HG03432 (cell line): ENCODE measurements around the gene ZNF641.

Experiments used
- ATAC-seq: cut with Tn5 transposase; IDR thresholded peaks from one replicate; pipeline ENCODE4 v1.9.1; 2021; ENCODE audit warnings: mild to moderate bottlenecking, moderate library complexity; ENCODE audit not compliant: unreplicated experiment

Gene ZNF641

DNA sequence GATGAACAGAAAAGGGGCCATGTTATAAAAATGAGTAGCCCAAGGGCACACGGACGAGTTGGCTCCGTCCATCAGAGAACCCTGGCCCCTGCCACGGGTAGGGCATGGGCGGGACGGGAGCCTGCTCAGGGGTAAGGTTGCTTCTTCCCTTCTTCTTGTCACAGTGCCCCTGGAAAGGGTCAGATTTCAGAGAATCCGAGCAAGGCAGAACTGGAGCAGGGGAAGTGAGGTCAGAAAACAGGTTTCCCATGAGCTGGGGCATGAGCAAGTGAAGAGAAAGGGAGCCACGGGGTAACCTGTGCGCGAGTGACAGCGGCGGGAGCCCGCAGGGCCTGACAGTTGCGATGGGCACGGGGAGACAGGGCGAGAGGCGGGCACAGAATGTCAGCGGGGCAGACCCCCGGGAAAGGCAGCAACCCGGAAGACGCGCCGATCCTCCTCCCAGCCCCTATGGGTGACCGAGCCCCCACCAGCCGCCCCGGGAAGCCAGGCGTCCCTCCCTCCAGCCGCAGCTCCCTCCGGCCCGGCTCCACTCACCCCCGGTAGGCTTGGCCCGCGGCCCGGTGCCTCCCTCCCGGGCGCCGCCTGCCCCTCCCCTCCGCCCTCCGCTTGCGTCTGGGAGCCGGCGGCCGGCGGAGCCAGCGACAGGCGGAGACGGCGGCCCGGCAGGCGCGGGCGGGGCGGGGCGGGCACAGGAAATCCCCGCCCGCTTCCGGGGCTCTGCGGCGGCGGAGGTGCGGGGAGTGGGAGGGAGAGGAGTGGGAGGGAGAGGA is at the start of gene ZNF641:
ZNF641 (minus strand) TSS at position 671 of the 773 bp plus-strand sequence. CDS start 2,829 bp downstream, outside the sequence.
- ATAC-seq: peak; percentile 93

GRCh38 chr12:48390026-48390425 is 39.3 kb upstream of the ZNF641 start:
- no peak for ATAC-seq

- ATAC-seq: no peak
Measured at GRCh38 chr12:48389409-48389808, 38.7 kb upstream of the ZNF641 start.

GRCh38 chr12:48388938-48389337 is 38.2 kb upstream of the ZNF641 start:
- no peak for ATAC-seq

DNA sequence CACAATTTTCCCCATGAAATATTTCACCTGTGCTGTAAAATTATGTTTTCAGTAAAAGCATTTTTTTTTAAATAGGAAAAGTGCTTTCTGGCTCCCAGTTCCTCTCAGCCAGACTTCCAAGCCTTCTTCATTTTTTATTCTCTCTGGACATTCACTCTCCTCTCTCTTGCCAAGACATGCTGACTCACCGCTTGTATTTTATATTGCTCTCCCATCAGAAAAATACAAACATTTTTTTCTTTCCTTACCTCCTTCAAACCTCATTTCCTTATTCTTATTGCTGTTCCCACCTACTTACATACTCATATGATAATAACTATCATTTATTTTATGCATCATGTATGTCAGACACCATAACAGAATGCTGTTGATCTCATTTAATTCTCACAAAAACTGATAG is 37.7 kb upstream of the ZNF641 start:
- ATAC-seq: no peak

DNA sequence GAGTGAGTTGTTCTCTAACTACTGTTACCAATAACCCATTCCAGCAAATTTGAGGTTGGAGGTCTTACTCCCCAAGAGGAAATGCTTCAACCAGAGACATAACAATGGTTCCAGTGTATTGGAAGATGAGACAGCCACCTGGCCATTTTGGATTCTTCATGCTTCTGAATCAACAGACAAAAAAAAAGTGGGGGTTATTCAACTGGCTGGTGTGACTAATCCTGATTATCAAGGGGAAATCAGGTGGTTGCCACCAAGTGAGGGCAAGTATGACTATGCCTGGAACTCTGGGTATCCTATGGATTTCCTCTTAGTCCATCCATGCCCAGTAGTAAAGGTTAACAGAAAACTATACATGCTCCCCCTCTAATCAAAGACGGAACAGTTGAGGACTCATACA is 29.9 kb upstream of the ZNF641 start:
- no peak for ATAC-seq

GRCh38 chr12:48379794-48380193 is 29.1 kb upstream of the ZNF641 start:
- ATAC-seq: no peak

GRCh38 chr12:48377646-48378045 is 26.9 kb upstream of the ZNF641 start:
- ATAC-seq: no peak

- no peak for ATAC-seq
Measured at GRCh38 chr12:48374164-48374563, 23.4 kb upstream of the ZNF641 start.

DNA sequence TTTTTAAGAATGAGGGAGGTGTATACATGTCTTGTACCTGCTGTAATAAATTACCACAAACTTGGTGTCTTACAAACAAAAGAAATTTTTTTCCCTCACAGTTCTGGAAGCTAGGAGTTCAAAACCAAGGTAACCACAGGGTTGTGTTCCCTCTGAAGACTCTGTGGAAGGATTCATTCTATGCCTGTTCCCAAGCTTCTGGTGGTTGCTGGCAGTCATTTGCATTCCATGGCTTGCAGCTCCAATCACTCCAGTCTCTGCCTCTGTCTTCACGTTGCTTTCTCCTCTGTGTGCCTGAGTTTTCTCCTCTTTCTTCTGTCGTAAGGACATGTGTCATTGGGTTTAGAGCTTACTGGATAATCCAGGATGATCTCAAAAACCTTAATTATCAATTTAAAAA is 15.4 kb upstream of the ZNF641 start:
- no peak for ATAC-seq

DNA sequence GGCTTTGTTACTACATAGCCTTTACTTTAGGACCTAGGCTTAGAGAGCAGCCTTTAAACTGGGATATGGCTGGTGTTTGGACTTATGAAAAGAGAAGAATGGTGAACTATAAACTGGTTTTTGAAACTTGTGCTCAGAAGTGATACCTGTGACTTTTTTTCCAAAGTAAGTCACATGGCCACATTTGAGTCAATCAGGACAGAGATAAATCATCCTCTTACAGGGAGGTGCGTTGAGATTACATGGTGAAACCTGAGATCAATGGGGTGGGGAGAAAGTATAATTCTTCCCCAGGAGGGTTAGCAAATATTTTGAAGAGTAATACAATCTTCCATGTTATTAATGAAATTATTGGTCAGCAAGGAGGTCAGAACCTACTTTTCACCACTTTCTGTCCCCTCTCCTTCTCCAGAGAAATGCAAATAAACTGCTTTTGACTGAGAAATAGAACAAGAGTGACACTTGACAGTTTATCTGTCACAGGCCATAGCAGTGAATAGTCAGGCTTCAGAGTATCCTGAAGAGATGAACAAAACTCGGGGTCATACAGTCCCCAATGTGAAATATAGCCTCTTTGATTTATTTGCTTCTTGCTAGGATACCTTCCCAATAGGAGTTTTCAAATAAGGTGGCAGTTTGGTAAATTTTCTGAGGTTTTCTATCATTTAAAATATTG is 11.1 kb upstream of the ZNF641 start:
- ATAC-seq: no peak

GRCh38 chr12:48358937-48359513 is 8.3 kb upstream of the ZNF641 start:
- ATAC-seq: no peak

- ATAC-seq: no peak
Measured at GRCh38 chr12:48356041-48356768, 5.5 kb upstream of the ZNF641 start.

GRCh38 chr12:48352157-48352760 is 1.5 kb upstream of the ZNF641 start:
- ATAC-seq: no peak

GRCh38 chr12:48351022-48351708 is 446 bp upstream of the ZNF641 start:
- ATAC-seq: peak; percentile 51

GRCh38 chr12:48349471-48349870 is 1.2 kb downstream of the ZNF641 start:
- no peak for ATAC-seq

GRCh38 chr12:48342980-48343379 is 7.7 kb downstream of the ZNF641 start:
- ATAC-seq: no peak

- no peak for ATAC-seq
Measured at GRCh38 chr12:48340943-48341342, 9.8 kb downstream of the ZNF641 start.

GRCh38 chr12:48339442-48340117 is 11.1 kb downstream of the ZNF641 start:
- ATAC-seq: no peak

GRCh38 chr12:48336564-48336963 is 14.2 kb downstream of the ZNF641 start:
- no peak for ATAC-seq
